COR-L47 (cell line): ENCODE data around the gene TICRR.
A peak's percentile ranks its signal among the peaks of the same experiment; 100 is the strongest.

ENCODE experiments used
- DNase-seq: peaks from one replicate; lab custom pipeline; 2025; lab: John Stamatoyannopoulos, UW

The TICRR gene

GRCh38 chr15:89654301-89654761 lies 79.1 kb downstream of the TICRR start:
- DNase-seq, result no peak

- DNase-seq, result peak; percentile 28
Measured at GRCh38 chr15:89654847-89655805, 79.9 kb downstream of the TICRR start, which contains the start of gene KIF7. Gene KIF7 (minus strand): TSS chr15:89655467. CDS start chr15:89652930, 2,537 bp downstream.

GRCh38 chr15:89656116-89656815 lies 81.0 kb downstream of the TICRR start:
- no peak for DNase-seq

- no peak for DNase-seq
Measured at GRCh38 chr15:89657686-89658200, 82.5 kb downstream of the TICRR start.

GRCh38 chr15:89659295-89659694 lies 84.0 kb downstream of the TICRR start:
- DNase-seq, result no peak

GRCh38 chr15:89660556-89660955 lies 85.3 kb downstream of the TICRR start:
- DNase-seq, result no peak

GRCh38 chr15:89662893-89663626 lies 87.8 kb downstream of the TICRR start:
- no peak for DNase-seq

GRCh38 chr15:89664441-89665350 lies 89.4 kb downstream of the TICRR start:
- peak; percentile 50 for DNase-seq

GRCh38 chr15:89665449-89666181 lies 90.3 kb downstream of the TICRR start:
- DNase-seq, result peak; percentile 33

- no peak for DNase-seq
Measured at GRCh38 chr15:89666184-89666857, 91.1 kb downstream of the TICRR start.

GRCh38 chr15:89666858-89667705 lies 91.8 kb downstream of the TICRR start:
- no peak for DNase-seq

- DNase-seq, result no peak
Measured at GRCh38 chr15:89667706-89667960, 92.4 kb downstream of the TICRR start.

GRCh38 chr15:89668171-89668570 lies 92.9 kb downstream of the TICRR start:
- DNase-seq, result no peak

- no peak for DNase-seq
Measured at GRCh38 chr15:89669309-89669865, 94.1 kb downstream of the TICRR start.

- DNase-seq, result no peak
Measured at GRCh38 chr15:89669941-89670340, 94.7 kb downstream of the TICRR start.

GRCh38 chr15:89670971-89671560 lies 95.8 kb downstream of the TICRR start:
- no peak for DNase-seq

GRCh38 chr15:89671687-89672086 lies 96.4 kb downstream of the TICRR start:
- DNase-seq, result no peak
